NCI-H128 (cell line): ENCODE data around the gene CCDC179.

Experiments used
- DNase-seq: peaks from one replicate; lab custom pipeline; 2025; ENCODE audit not compliant: unreplicated experiment; lab: John Stamatoyannopoulos, UW

Gene CCDC179

GRCh38 chr11:22808571-22809197 is 51.6 kb downstream of the CCDC179 start:
- no peak for DNase-seq

- DNase-seq = no peak
Observed at GRCh38 chr11:22807855-22808570, 52.3 kb downstream of the CCDC179 start.

GRCh38 chr11:22807391-22807790 is 52.9 kb downstream of the CCDC179 start:
- DNase-seq = no peak

GRCh38 chr11:22802861-22803260 is 57.4 kb downstream of the CCDC179 start:
- no peak for DNase-seq

GRCh38 chr11:22800482-22800881 is 59.8 kb downstream of the CCDC179 start:
- DNase-seq = no peak

GRCh38 chr11:22798901-22799300 is 61.4 kb downstream of the CCDC179 start:
- no peak for DNase-seq

- DNase-seq = no peak
Observed at GRCh38 chr11:22797047-22797446, 63.2 kb downstream of the CCDC179 start.
